ENCODE data around the gene TSPAN9. TPM values are rescaled to one million over a fixed set of nuclear protein-coding genes. Genes with fewer than 3 reads are reported as not detected.

The TSPAN9 gene
- total RNA-seq, 1 experiment from 2014 or later = 35.5 TPM

DNA sequence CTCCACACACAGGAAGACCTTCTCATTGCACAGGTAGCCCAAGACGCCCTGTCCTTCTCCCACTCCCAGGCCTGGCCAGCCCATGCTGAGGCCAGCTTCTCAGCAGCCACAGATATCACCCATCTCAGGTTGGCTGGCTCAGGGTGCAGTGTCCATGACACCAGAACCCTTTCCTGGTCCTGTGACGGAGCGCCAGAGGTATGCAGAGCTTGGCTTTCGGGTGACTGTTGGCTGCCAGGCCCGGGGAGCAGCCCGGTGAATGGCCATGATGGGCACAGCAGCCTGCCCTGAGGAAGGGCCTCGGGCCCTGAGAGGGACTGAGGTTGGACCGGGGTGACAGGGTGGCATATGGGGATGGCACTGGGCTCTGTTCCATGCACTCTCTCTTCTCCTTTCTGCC lies 173.4 kb downstream of the TSPAN9 start:
- H3K27me3 ChIP-seq (replicated peaks; ENCODE audit: insufficient read depth, low read depth, low read length, poor library complexity) = no peaks in the 10 kb centered on the region
- intact Hi-C loops (cut with micrococcal nuclease; ENCODE audit: unreplicated experiment) = no loop called here
- peaks cover 57% of the 10 kb centered on the region for H3K4me1 ChIP-seq (ENCODE audit: insufficient read depth, low read length, poor library complexity, severe bottlenecking)
- ChIA-PET POLR2A (ENCODE audit: low non-redundant PET) (no interaction called here), CTCF (no interaction called here)
- TF ChIP-seq EZH2 (IDR thresholded peaks at IDR 0.05; ENCODE audit: borderline replicate concordance, low read depth, low read length, poor library complexity, severe bottlenecking) = no peak
- DNase-seq (ENCODE audit: low spot score) = no peak
- peak overlapping the region; percentile 44 for H3K27ac ChIP-seq (ENCODE audit: low read depth, low read length, poor library complexity, severe bottlenecking)
- no peaks in the 10 kb centered on the region for H3K36me3 ChIP-seq (ENCODE audit: insufficient read depth, low read length, poor library complexity, severe bottlenecking)
- no peaks in the 10 kb centered on the region for H3K9me3 ChIP-seq (ENCODE audit: low read depth, low read length, poor library complexity, severe bottlenecking)
- no TSS peak for BruUV-seq (replicated peaks)
- no peak overlapping the region for H3K4me3 ChIP-seq (ENCODE audit: low read depth, low read length, poor library complexity, severe bottlenecking)

DNA sequence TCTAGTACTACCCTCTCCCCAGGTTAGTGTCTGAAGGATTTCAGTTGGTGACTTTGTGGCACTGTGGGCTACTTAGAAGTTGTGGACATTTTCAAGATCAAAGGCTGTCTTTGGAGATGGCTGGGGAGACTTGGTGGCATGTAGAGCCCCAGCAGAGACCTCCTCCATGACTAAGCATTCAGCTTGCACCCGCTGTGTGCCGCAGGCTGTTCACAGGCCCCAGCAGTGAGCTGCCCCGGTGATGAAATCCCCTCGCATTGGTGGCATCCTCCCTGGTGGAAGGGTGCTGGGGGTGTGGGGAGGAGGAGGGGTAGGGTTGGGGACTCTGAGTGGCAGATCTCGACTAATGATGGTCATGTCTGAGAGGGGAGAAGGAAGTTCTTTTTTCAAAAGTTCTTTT lies 173.9 kb downstream of the TSPAN9 start:
- no peak overlapping the region for H3K4me3 ChIP-seq (ENCODE audit: low read depth, low read length, poor library complexity, severe bottlenecking)
- peak; percentile 62 for DNase-seq (ENCODE audit: low spot score)
- peak overlapping the region; percentile 44 for H3K27ac ChIP-seq (ENCODE audit: low read depth, low read length, poor library complexity, severe bottlenecking)
- TF ChIP-seq, protein P1, sequence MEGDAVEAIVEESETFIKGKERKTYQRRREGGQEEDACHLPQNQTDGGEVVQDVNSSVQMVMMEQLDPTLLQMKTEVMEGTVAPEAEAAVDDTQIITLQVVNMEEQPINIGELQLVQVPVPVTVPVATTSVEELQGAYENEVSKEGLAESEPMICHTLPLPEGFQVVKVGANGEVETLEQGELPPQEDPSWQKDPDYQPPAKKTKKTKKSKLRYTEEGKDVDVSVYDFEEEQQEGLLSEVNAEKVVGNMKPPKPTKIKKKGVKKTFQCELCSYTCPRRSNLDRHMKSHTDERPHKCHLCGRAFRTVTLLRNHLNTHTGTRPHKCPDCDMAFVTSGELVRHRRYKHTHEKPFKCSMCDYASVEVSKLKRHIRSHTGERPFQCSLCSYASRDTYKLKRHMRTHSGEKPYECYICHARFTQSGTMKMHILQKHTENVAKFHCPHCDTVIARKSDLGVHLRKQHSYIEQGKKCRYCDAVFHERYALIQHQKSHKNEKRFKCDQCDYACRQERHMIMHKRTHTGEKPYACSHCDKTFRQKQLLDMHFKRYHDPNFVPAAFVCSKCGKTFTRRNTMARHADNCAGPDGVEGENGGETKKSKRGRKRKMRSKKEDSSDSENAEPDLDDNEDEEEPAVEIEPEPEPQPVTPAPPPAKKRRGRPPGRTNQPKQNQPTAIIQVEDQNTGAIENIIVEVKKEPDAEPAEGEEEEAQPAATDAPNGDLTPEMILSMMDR (conservative IDR thresholded peaks at IDR 0.05; ENCODE audit: low read depth, low read length) = no peak
- no peak for TF ChIP-seq EZH2 (IDR thresholded peaks at IDR 0.05; ENCODE audit: borderline replicate concordance, low read depth, low read length, poor library complexity, severe bottlenecking)
- ChIA-PET CTCF (no interaction called here), POLR2A (ENCODE audit: low non-redundant PET) (no interaction called here)
- no TSS peak for BruUV-seq (replicated peaks)
- H3K4me1 ChIP-seq (ENCODE audit: insufficient read depth, low read length, poor library complexity, severe bottlenecking) = peaks cover 57% of the 10 kb centered on the region
- H3K9me3 ChIP-seq (ENCODE audit: low read depth, low read length, poor library complexity, severe bottlenecking) = no peaks in the 10 kb centered on the region
- intact Hi-C loops (cut with micrococcal nuclease; ENCODE audit: unreplicated experiment) = no loop called here
- no peaks in the 10 kb centered on the region for H3K36me3 ChIP-seq (ENCODE audit: insufficient read depth, low read length, poor library complexity, severe bottlenecking)
- no peaks in the 10 kb centered on the region for H3K27me3 ChIP-seq (replicated peaks; ENCODE audit: insufficient read depth, low read depth, low read length, poor library complexity)

DNA sequence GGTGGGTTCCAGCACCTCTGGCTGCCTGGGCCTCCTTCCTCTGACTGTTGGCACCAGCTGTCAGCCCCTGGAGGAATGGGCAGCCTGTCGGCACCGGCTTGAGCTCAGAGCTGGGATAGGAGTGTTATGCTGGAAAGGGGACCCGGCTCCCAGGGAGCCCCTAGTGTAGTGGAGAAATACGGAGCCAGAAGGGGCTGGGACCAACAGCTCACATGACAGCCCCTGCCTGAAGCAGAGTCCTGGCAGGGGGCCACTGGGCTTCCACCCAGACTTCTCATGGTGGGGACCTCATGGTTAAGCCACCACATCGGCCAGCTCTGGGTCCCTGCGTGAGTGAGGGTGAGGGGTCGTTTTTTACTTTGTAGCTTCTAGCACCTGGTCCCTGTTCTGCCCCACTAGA lies 174.5 kb downstream of the TSPAN9 start:
- peaks cover 57% of the 10 kb centered on the region for H3K4me1 ChIP-seq (ENCODE audit: insufficient read depth, low read length, poor library complexity, severe bottlenecking)
- H3K27ac ChIP-seq (ENCODE audit: low read depth, low read length, poor library complexity, severe bottlenecking) = peak overlapping the region; percentile 44
- no TSS peak for BruUV-seq (replicated peaks)
- H3K27me3 ChIP-seq (replicated peaks; ENCODE audit: insufficient read depth, low read depth, low read length, poor library complexity) = no peaks in the 10 kb centered on the region
- POLR2A ChIA-PET (ENCODE audit: low non-redundant PET) = no interaction called here
- no peak for TF ChIP-seq EZH2 (IDR thresholded peaks at IDR 0.05; ENCODE audit: borderline replicate concordance, low read depth, low read length, poor library complexity, severe bottlenecking)
- TF ChIP-seq, protein P1 (conservative IDR thresholded peaks at IDR 0.05; ENCODE audit: low read depth, low read length) = no peak
- H3K9me3 ChIP-seq (ENCODE audit: low read depth, low read length, poor library complexity, severe bottlenecking) = no peaks in the 10 kb centered on the region
- no peaks in the 10 kb centered on the region for H3K36me3 ChIP-seq (ENCODE audit: insufficient read depth, low read length, poor library complexity, severe bottlenecking)
- CTCF ChIA-PET = no interaction called here
- H3K4me3 ChIP-seq (ENCODE audit: low read depth, low read length, poor library complexity, severe bottlenecking) = no peak overlapping the region
- intact Hi-C loops (cut with micrococcal nuclease; ENCODE audit: unreplicated experiment) = no loop called here
- no peak for DNase-seq (ENCODE audit: low spot score)

DNA sequence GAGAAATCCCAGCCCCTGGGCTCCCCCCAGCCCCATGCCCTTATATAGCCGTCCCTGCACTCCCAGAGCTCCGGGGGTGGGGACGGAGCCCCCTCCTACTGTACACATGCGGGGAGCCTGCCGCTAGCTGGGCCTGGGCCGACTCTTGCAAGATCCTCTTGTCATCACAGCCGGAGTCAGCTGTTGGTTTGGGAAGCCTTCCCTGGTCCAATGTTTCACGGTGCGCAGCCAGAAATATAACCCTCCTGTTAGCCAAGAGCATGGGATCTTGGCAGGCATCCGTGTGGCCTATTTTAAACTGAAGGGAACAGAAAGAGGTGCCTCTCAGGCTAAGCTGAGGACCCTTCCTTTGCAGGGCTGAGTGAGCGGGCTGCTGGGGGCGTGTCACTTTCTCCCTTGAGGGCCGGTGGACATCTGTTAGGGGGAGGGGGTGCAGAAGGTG lies 175.3 kb downstream of the TSPAN9 start:
- POLR2A ChIA-PET (ENCODE audit: low non-redundant PET) = no interaction called here
- Histone ChIP-seq H3K4me1 (ENCODE audit: insufficient read depth, low read length, poor library complexity, severe bottlenecking) (peaks cover 54% of the 10 kb centered on the region), H3K27ac (ENCODE audit: low read depth, low read length, poor library complexity, severe bottlenecking) (no peak overlapping the region), H3K9me3 (ENCODE audit: low read depth, low read length, poor library complexity, severe bottlenecking) (no peaks in the 10 kb centered on the region), H3K27me3 (replicated peaks; ENCODE audit: insufficient read depth, low read depth, low read length, poor library complexity) (no peaks in the 10 kb centered on the region), H3K4me3 (ENCODE audit: low read depth, low read length, poor library complexity, severe bottlenecking) (no peak overlapping the region), H3K36me3 (ENCODE audit: insufficient read depth, low read length, poor library complexity, severe bottlenecking) (no peaks in the 10 kb centered on the region)
- TF ChIP-seq, protein P1 (conservative IDR thresholded peaks at IDR 0.05; ENCODE audit: low read depth, low read length) = no peak
- CTCF ChIA-PET = no interaction called here
- no TSS peak for BruUV-seq (replicated peaks)
- DNase-seq (ENCODE audit: low spot score) = no peak
- intact Hi-C loops (cut with micrococcal nuclease; ENCODE audit: unreplicated experiment) = no loop called here
